ENCODE results near the gene SPEF2.

The SPEF2 gene

DNA sequence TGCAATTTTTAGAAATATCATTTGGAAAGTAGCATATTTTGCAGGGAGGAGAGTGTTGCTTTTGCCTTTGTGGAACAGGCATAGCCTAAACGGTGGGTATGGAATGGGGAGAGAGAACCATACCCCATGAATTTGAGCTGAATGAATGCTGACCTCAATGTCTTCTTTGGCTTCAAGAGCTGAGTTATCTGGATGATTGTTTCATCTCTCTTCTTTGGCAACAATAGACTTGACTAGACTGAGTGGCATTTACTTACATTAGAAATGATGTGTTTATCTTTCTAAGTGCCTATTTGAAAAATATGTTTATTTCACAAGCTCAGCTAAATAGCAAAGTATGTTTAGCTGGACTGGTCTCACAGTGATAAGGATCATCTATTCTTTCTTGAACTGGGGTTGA, 42.8 kb downstream of the SPEF2 start:
- Histone ChIP-seq H2AFZ (ENCODE audit: low read depth, low read length) (no peak overlapping the region), H2BK5ac (ENCODE audit: low read depth, low read length, poor library complexity, severe bottlenecking) (no peak overlapping the region), H3K18ac (ENCODE audit: low read depth in 1 of 2, low read length in 2 of 2) (no peak overlapping the region), H3K27me3 (ENCODE audit: control insufficient read depth in 1 of 2, insufficient read depth in 1 of 2, low read length in 2 of 2) (no peaks in the 10 kb centered on the region), H4K91ac (ENCODE audit: low read length) (no peak overlapping the region), H2BK12ac (ENCODE audit: low read length in 2 of 2) (no peak overlapping the region), H3K27ac (ENCODE audit: low read length, poor library complexity, severe bottlenecking) (no peak overlapping the region), H3K79me1 (replicated peaks; ENCODE audit: low read length, poor library complexity, severe bottlenecking) (no peaks in the 10 kb centered on the region), H2BK15ac (ENCODE audit: low read depth, poor library complexity, severe bottlenecking) (no peak overlapping the region), H4K8ac (ENCODE audit: low read length) (no peak overlapping the region), H3K4me1 (ENCODE audit: control insufficient read depth, insufficient read depth, low read depth, low read length) (no peaks in the 10 kb centered on the region), H3K4ac (ENCODE audit: low read depth in 1 of 2, low read length in 2 of 2) (no peak overlapping the region), H3K23ac (ENCODE audit: low read length in 2 of 2) (no peak overlapping the region), H3K4me3 (ENCODE audit: insufficient read depth in 1 of 2, low read depth in 1 of 2, low read length in 2 of 2) (no peak overlapping the region), H3K36me3 (ENCODE audit: control insufficient read depth in 1 of 2, insufficient read depth in 2 of 2, low read depth in 1 of 2, low read length in 2 of 2) (no peaks in the 10 kb centered on the region), H3K9ac (ENCODE audit: low read length) (no peak overlapping the region), H3K4me2 (ENCODE audit: low read length, poor library complexity, severe bottlenecking) (no peak overlapping the region), H2AK5ac (ENCODE audit: low read length, severe bottlenecking) (no peak overlapping the region), H3K14ac (ENCODE audit: low read length in 2 of 2) (no peak overlapping the region), H3K9me3 (ENCODE audit: control insufficient read depth, low read length) (no peaks in the 10 kb centered on the region), H2BK120ac (ENCODE audit: low read depth, low read length) (no peak overlapping the region)
- 84% methylated on average over 1 of the region's 1 CpG for WGBS
- peak; percentile 24 for DNase-seq

DNA sequence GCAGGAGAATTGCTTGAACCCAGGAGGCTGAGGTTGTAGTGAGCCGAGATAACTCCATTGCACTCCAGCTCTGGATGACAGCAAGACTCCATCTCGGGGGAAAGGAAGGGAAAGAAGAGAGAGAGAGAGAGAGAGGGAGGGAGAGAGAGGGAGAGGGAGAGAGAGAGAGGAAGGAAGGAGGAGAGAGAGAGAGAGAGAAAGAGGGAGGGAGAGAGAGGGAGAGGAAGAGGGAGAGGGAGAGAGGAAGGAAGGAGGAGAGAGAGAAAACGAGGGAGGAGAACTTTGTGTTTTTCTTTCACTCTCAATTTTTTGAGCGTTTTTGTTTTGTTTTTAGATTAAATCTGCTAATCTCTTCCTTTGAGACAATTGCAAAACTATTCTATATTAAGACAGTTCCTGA, 46.9 kb downstream of the SPEF2 start:
- no peak for DNase-seq
- 81% methylated on average over 2 of the region's 4 CpGs for WGBS

DNA sequence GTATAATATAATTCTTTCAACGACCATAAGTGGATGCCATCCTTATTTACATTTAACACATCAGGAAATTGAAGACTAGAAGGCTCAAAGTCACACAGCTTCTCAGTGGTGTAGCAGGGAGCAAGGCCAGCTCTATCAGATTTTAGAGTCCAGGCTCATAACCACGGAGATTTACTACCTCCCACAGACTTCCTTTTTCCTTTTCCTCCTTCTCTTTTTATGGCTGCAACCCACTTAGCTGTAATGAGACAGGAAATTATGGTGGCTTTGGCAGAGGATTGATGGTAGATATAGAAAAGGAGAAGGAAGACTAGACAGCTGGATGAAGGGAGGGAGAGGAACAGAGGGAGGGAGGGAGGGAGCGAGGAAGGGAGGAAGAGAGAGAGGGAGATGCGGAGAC, 47.4 kb downstream of the SPEF2 start:
- no peak overlapping the region for H2AK5ac ChIP-seq (ENCODE audit: low read length, severe bottlenecking)
- H3K27me3 ChIP-seq (ENCODE audit: control insufficient read depth in 1 of 2, insufficient read depth in 1 of 2, low read length in 2 of 2) = no peaks in the 10 kb centered on the region
- no peak for DNase-seq
- no peak overlapping the region for H3K4ac ChIP-seq (ENCODE audit: low read depth in 1 of 2, low read length in 2 of 2)
- H4K91ac ChIP-seq (ENCODE audit: low read length) = no peak overlapping the region
- H2BK15ac ChIP-seq (ENCODE audit: low read depth, poor library complexity, severe bottlenecking) = no peak overlapping the region
- H3K27ac ChIP-seq (ENCODE audit: low read length, poor library complexity, severe bottlenecking) = no peak overlapping the region
- H2BK120ac ChIP-seq (ENCODE audit: low read depth, low read length) = no peak overlapping the region
- WGBS = 6% methylated on average over 1 of the region's 4 CpGs
- no peak overlapping the region for H3K9ac ChIP-seq (ENCODE audit: low read length)
- H2BK12ac ChIP-seq (ENCODE audit: low read length in 2 of 2) = no peak overlapping the region
- no peak overlapping the region for H2BK5ac ChIP-seq (ENCODE audit: low read depth, low read length, poor library complexity, severe bottlenecking)
- no peak overlapping the region for H3K14ac ChIP-seq (ENCODE audit: low read length in 2 of 2)
- H3K79me1 ChIP-seq (replicated peaks; ENCODE audit: low read length, poor library complexity, severe bottlenecking) = no peaks in the 10 kb centered on the region
- no peak overlapping the region for H3K23ac ChIP-seq (ENCODE audit: low read length in 2 of 2)
- H4K8ac ChIP-seq (ENCODE audit: low read length) = no peak overlapping the region
- no peak overlapping the region for H3K4me3 ChIP-seq (ENCODE audit: insufficient read depth in 1 of 2, low read depth in 1 of 2, low read length in 2 of 2)
- no peaks in the 10 kb centered on the region for H3K4me1 ChIP-seq (ENCODE audit: control insufficient read depth, insufficient read depth, low read depth, low read length)
- no peak overlapping the region for H3K4me2 ChIP-seq (ENCODE audit: low read length, poor library complexity, severe bottlenecking)
- H3K9me3 ChIP-seq (ENCODE audit: control insufficient read depth, low read length) = no peaks in the 10 kb centered on the region
- no peak overlapping the region for H3K18ac ChIP-seq (ENCODE audit: low read depth in 1 of 2, low read length in 2 of 2)
- no peak overlapping the region for H2AFZ ChIP-seq (ENCODE audit: low read depth, low read length)
- no peaks in the 10 kb centered on the region for H3K36me3 ChIP-seq (ENCODE audit: control insufficient read depth in 1 of 2, insufficient read depth in 2 of 2, low read depth in 1 of 2, low read length in 2 of 2)

More for the DNA sequence above, 46.9 kb downstream of the SPEF2 start:
- Histone ChIP-seq H3K4me3 (ENCODE audit: insufficient read depth in 1 of 2, low read depth in 1 of 2, low read length in 2 of 2) (no peak overlapping the region), H2BK120ac (ENCODE audit: low read depth, low read length) (no peak overlapping the region), H3K27me3 (ENCODE audit: control insufficient read depth in 1 of 2, insufficient read depth in 1 of 2, low read length in 2 of 2) (no peaks in the 10 kb centered on the region), H3K9me3 (ENCODE audit: control insufficient read depth, low read length) (no peaks in the 10 kb centered on the region), H2AK5ac (ENCODE audit: low read length, severe bottlenecking) (no peak overlapping the region), H4K91ac (ENCODE audit: low read length) (no peak overlapping the region), H3K23ac (ENCODE audit: low read length in 2 of 2) (no peak overlapping the region), H3K79me1 (replicated peaks; ENCODE audit: low read length, poor library complexity, severe bottlenecking) (no peaks in the 10 kb centered on the region), H3K4ac (ENCODE audit: low read depth in 1 of 2, low read length in 2 of 2) (no peak overlapping the region), H4K8ac (ENCODE audit: low read length) (no peak overlapping the region), H3K4me2 (ENCODE audit: low read length, poor library complexity, severe bottlenecking) (no peak overlapping the region), H3K18ac (ENCODE audit: low read depth in 1 of 2, low read length in 2 of 2) (no peak overlapping the region), H2BK5ac (ENCODE audit: low read depth, low read length, poor library complexity, severe bottlenecking) (no peak overlapping the region), H3K9ac (ENCODE audit: low read length) (no peak overlapping the region), H3K4me1 (ENCODE audit: control insufficient read depth, insufficient read depth, low read depth, low read length) (no peaks in the 10 kb centered on the region), H2BK12ac (ENCODE audit: low read length in 2 of 2) (no peak overlapping the region), H2AFZ (ENCODE audit: low read depth, low read length) (no peak overlapping the region), H2BK15ac (ENCODE audit: low read depth, poor library complexity, severe bottlenecking) (no peak overlapping the region), H3K14ac (ENCODE audit: low read length in 2 of 2) (no peak overlapping the region), H3K27ac (ENCODE audit: low read length, poor library complexity, severe bottlenecking) (no peak overlapping the region), H3K36me3 (ENCODE audit: control insufficient read depth in 1 of 2, insufficient read depth in 2 of 2, low read depth in 1 of 2, low read length in 2 of 2) (no peaks in the 10 kb centered on the region)

DNA sequence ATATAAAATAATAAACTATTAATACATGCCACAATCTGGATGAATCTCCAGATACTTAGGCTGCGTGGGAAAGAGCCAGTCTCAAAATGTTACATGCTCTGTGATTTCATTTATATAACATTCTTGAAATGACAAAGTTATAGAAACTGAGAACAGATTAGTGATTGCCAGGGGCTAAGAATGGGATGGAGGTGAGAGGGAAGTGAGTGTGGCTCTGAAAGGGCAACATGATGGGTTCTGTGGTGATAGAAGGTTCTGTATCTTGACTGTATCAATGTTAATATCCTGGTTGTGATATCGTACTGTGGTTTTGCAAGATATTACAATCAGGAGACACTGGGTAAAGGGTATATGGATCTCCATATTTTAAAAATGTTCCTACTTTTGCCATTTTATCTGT, 50.7 kb downstream of the SPEF2 start:
- Histone ChIP-seq H2BK5ac (ENCODE audit: low read depth, low read length, poor library complexity, severe bottlenecking) (no peak overlapping the region), H3K14ac (ENCODE audit: low read length in 2 of 2) (no peak overlapping the region), H3K79me1 (replicated peaks; ENCODE audit: low read length, poor library complexity, severe bottlenecking) (no peaks in the 10 kb centered on the region), H3K36me3 (ENCODE audit: control insufficient read depth in 1 of 2, insufficient read depth in 2 of 2, low read depth in 1 of 2, low read length in 2 of 2) (no peaks in the 10 kb centered on the region), H2AFZ (ENCODE audit: low read depth, low read length) (no peak overlapping the region), H3K23ac (ENCODE audit: low read length in 2 of 2) (no peak overlapping the region), H3K4me2 (ENCODE audit: low read length, poor library complexity, severe bottlenecking) (no peak overlapping the region), H3K4me3 (ENCODE audit: insufficient read depth in 1 of 2, low read depth in 1 of 2, low read length in 2 of 2) (no peak overlapping the region), H3K18ac (ENCODE audit: low read depth in 1 of 2, low read length in 2 of 2) (no peak overlapping the region), H2BK12ac (ENCODE audit: low read length in 2 of 2) (no peak overlapping the region), H3K27me3 (ENCODE audit: control insufficient read depth in 1 of 2, insufficient read depth in 1 of 2, low read length in 2 of 2) (no peaks in the 10 kb centered on the region), H3K4ac (ENCODE audit: low read depth in 1 of 2, low read length in 2 of 2) (no peak overlapping the region), H4K8ac (ENCODE audit: low read length) (no peak overlapping the region), H3K4me1 (ENCODE audit: control insufficient read depth, insufficient read depth, low read depth, low read length) (no peaks in the 10 kb centered on the region), H3K9ac (ENCODE audit: low read length) (no peak overlapping the region), H2AK5ac (ENCODE audit: low read length, severe bottlenecking) (no peak overlapping the region), H2BK15ac (ENCODE audit: low read depth, poor library complexity, severe bottlenecking) (no peak overlapping the region), H3K9me3 (ENCODE audit: control insufficient read depth, low read length) (no peaks in the 10 kb centered on the region), H2BK120ac (ENCODE audit: low read depth, low read length) (no peak overlapping the region), H4K91ac (ENCODE audit: low read length) (no peak overlapping the region), H3K27ac (ENCODE audit: low read length, poor library complexity, severe bottlenecking) (no peak overlapping the region)
- WGBS = no CpG with 5 or more reads among the region's 2 CpGs
- DNase-seq = no peak

All from mesenchymal stem cell (in vitro differentiated cells and primary cell).